Hematopoietic multipotent progenitor cell treated with erythropoietin and hydrocortisone succinate and interleukin-3 and kit ligand, for 8 days (in vitro differentiated cells): ENCODE results near the gene GHR.

Experiments used
- DNase-seq: peaks from one replicate; pipeline ENCODE4 v3.0.0-alpha.2; 2015

GHR gene

GRCh38 chr5:42745856-42746255 lies 322.6 kb downstream of the GHR start:
- DNase-seq = no peak

GRCh38 chr5:42749020-42749419 lies 325.8 kb downstream of the GHR start:
- no peak for DNase-seq

GRCh38 chr5:42750507-42750906 lies 327.3 kb downstream of the GHR start:
- no peak for DNase-seq

- DNase-seq = no peak
These were observed 327.8 kb downstream of the GHR start for GRCh38 chr5:42751044-42751443.

- no peak for DNase-seq
These were observed 329.9 kb downstream of the GHR start for GRCh38 chr5:42753099-42753498.

GRCh38 chr5:42756606-42757601 lies 333.7 kb downstream of the GHR start, which contains the start of gene CCDC152:
Gene CCDC152 (plus strand): TSS chr5:42756818. CDS start chr5:42759122, 2,304 bp downstream.
- peak; percentile 50 for DNase-seq

GRCh38 chr5:42759456-42759855 lies 336.2 kb downstream of the GHR start:
- DNase-seq = no peak

- DNase-seq = no peak
These were observed 337.2 kb downstream of the GHR start for GRCh38 chr5:42760426-42760825.

- no peak for DNase-seq
These were observed 338.6 kb downstream of the GHR start for GRCh38 chr5:42761791-42762190.

GRCh38 chr5:42767491-42768105 lies 344.4 kb downstream of the GHR start:
- DNase-seq = peak; percentile 48

- no peak for DNase-seq
These were observed 344.9 kb downstream of the GHR start for GRCh38 chr5:42768106-42768504.

- no peak for DNase-seq
These were observed 346.8 kb downstream of the GHR start for GRCh38 chr5:42770003-42770402.
